B cell (primary cell): Measurements from ENCODE around the gene LMAN2.

Experiments used
- CTCF ChIP-seq: fragments of 200-600 bp; IDR thresholded peaks from one replicate; pipeline ENCODE4 v1.8.0; 2022; ENCODE audit warnings: antibody characterized with exemption, mild to moderate bottlenecking
- EZH2 ChIP-seq: IDR thresholded peaks from 2 replicates; pipeline ENCODE4 v1.6.1; 2012; ENCODE audit warnings: borderline replicate concordance, low read depth, mild to moderate bottlenecking, moderate library complexity, low read length; ENCODE audit not compliant: insufficient read depth, poor library complexity, severe bottlenecking

- TF ChIP-seq CTCF (no peak), EZH2 (no peak)
Observed at GRCh38 chr5:177347699-177348098, 3.8 kb downstream of the LMAN2 start.
